ENCODE measurements around the gene CDKAL1. TPM values are rescaled to one million over a fixed set of nuclear protein-coding genes. Genes with fewer than 3 reads are reported as not detected.
A peak's percentile ranks its signal among the peaks of the same experiment; 100 is the strongest.

The CDKAL1 gene
- total RNA-seq, 1 experiment from 2014 or later, result 14.5 TPM

DNA sequence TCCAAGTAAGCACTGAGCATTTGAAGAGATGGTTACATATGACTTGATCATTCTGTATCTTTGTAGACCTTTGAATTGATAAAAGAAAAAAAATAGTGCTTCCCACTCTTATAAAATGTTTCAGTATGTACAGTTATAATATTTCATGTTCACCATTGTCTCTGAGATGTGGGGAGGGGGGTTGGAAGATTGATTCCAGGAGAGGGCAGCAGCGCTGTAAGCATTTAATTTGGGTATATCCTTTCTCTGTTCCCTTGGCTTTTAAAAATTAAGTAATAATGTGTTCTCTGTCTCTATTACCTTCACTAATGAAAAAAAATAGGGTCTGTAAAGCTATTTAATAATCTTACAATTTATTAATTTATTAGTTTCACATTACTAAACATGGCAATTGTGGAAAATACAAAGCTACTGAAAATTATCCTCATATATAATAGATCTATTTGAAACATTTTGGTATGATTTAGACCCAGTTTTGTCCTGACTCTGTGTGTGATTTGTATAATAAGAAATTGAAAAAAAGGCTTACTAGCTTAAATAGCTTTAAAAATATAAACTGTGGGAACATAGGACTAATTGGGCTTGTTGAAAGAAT is 341.2 kb downstream of the CDKAL1 start:
- DNase-seq (ENCODE audit: low spot score), result peak; percentile 31

DNA sequence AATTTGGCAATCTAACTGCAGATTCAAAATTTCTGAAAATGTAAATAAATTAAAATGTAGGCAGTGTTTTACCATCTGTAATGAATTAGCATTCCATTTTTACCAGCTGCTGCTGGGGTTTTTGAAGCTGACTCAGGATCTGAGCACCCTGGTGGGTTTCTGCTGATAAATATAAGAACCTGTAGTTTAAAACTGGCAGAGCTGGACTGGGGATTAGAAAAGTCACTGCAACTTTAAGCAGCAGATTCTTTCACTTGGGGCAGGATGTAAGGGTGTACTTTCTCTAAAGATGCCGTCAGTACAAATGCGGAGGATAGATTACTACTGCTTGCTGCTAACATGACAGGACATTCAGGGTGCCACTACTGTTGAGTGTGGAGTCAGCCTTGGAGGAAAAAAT is 341.8 kb downstream of the CDKAL1 start:
- DNase-seq (ENCODE audit: low spot score), result peak; percentile 59

DNA sequence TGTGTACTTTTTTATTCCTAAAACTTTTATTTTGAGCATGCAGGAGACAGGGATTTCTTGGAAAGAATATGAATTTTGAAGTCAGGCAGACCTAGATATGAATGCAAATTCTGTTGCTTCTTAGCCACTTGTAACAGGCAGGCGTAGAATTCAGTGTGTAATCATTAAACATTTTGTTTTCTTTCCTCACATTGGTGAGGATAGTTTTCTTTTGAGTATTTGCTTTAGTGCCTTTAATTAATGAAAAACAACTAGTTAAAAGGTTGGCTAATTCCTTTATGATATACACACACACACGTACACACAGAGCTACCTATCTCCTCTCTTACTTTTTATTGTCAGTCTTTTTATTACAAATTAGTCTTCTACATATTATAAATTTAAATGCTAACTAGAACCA is 342.3 kb downstream of the CDKAL1 start:
- no peak for DNase-seq (ENCODE audit: low spot score)

DNA sequence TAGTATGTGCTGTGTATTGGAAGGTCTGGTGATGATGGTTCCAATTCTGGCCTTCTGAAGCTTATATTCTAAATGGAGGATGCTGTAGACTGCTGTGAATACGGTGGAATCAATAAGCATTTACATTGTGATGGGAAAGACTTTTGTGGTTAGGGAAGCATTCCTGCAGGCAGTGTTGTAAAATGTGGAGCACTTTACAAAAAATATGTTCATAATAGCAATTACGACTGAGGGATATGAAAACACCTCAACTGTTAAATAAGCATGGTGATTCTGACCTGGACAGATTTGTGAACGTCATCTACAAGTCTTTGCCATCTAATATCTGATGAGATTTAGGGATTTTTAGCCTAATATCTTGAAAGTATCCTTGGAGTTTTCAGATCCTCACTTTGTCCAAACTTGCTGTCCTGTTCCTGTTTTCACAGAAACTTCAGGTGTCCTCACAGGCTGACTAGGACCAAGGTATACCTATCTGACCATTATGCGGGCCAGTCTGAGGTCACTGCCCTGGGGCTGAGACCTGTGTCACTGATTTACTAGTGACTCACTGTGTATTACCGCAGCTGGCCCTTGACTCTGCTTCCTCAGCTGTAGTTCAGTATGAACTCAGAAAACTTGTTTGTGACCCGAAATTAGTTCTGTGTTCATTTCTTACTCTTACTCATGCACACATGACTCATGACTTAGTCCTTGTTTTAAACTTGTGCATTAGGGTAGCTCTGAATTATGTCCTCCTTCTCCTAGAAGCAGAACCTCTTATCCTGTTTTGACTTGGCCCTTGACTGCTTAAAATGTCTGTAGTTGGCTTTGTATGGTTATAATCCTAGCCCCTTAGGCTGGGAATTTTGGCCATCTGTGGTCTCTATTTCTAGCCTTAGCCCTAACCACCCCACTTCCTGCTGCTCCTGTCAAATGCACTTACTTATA is 343.0 kb downstream of the CDKAL1 start:
- DNase-seq (ENCODE audit: low spot score), result peak; percentile 87

DNA sequence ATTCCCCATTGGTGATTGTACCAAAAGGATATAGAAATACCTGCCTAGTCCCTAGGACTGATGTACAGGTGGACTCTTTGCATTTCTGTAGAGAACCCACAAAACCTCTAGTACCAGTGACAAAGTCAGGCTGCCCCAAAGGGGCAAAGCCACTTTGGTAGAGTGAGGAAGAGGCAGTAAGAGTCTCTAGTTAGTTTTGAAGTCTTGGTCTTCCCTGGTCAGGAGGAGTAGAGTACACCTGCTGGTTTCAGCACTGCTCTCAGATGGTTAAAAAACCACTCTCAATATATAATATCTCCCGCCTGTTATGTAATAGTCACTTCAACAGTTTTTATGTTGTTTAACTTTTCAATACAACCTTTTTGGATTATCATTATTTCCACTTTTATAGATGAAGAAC is 344.9 kb downstream of the CDKAL1 start:
- DNase-seq (ENCODE audit: low spot score), result no peak

DNA sequence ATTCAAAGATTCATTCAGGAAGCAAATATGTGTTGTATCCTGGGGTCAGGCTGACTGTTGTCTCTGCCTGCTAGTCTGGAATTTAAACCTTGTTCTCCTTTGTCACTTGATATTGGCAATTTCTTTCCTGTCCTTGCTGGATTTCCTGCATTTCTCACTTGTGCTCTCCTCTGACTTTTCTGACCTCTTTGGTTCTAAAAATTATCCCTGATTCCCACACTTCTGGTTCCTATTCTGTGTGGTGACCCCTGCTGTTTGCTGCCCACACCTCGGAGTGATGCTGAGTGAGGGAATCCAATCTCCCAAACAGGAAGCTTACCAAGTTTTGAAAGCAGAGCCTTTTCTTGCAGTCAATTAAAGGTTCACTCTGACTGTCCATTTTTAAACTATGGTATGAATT is 345.3 kb downstream of the CDKAL1 start:
- DNase-seq (ENCODE audit: low spot score), result peak; percentile 14

DNA sequence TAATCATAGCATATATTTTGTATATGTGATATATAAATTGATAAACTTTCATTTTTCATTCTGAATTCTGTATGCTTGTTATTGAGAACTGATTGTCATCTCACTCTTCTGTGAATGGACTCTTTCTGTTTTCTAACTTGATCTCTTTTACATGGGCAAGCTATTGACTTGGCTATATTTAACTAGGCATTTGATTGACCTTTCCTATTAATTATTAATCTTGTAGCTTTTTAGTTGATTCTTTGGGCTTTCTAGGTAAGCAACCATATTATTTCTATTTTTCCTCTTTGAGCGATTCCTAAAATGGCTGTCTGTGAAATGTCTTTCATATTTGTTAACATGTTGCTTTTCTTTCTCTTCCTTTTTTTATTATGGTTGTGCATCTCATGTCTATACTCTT is 347.1 kb downstream of the CDKAL1 start:
- DNase-seq (ENCODE audit: low spot score), result no peak

DNA sequence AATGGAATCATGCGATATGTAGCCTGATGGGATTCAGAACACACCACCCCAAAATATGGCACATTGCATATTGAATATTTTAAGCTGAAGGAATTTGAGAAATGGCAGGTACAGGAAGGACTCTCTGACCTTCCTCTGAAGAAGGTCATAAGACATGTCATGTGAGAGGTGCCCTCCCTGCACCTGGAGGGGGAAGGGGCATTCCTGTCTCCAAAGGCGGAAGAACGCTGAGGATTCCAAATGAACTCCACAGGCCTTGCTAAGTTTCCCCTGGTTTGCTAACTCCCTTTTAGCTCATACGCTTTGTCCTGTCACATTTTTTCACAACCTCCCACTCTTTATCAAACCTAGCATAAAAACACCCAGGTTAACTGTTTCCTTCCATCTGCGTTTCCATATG is 347.8 kb downstream of the CDKAL1 start:
- DNase-seq (ENCODE audit: low spot score), result no peak

DNA sequence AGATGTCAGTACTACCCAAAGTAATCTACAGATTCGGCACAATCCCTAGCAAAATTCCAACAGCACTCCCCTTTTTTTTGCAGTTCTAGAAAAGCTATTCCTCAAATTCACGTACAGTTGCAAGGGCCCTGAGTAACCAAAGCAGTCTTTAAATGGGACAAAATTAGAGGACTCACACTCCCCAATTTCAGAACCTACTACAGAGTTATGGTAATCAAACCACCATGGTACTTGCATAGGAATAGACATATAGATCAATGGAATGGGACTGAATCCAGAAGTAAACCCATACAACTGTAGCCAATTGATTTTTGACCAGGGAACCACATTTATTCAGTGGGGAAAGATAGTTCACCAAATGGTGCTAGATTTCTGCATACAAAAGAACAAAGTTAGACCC is 350.8 kb downstream of the CDKAL1 start:
- no peak for DNase-seq (ENCODE audit: low spot score)

DNA sequence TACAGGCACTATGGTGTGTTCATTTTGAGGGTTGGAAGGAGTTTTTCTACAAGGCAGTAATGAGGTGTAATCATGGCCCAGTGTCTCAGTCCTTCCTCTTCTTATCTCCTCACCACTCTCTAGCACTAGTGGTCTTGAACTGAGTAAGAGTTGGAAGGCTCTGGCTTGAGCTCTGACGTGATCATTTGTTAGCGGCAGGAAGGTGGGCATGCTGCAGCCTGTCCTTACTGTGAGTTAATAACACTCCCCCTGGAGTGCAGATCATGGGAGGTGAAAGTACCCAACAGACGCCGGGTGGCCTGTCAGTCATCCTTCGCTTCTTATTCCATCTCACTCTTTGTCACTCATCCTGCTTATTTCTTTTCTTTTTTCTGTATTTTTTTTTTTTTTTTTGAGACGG is 356.9 kb downstream of the CDKAL1 start:
- no peak for DNase-seq (ENCODE audit: low spot score)

DNA sequence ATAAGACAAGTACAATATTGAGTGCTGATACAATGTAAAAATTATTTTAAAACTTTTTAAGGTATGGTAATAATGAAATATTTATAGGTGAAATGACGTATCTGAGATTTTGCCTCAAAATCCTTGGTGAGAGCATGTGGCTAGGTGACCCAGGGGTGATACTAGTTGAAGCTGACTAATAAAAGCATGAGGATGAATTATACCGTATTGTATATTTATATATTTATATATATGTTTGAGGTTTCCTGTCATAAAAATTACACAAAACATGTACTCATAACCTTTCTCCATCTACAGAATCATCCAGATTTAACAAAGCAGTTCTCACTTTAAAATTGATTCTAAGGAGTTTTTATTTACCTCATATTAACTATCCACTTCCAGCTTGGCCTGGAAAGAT is 358.1 kb downstream of the CDKAL1 start:
- DNase-seq (ENCODE audit: low spot score), result no peak

DNA sequence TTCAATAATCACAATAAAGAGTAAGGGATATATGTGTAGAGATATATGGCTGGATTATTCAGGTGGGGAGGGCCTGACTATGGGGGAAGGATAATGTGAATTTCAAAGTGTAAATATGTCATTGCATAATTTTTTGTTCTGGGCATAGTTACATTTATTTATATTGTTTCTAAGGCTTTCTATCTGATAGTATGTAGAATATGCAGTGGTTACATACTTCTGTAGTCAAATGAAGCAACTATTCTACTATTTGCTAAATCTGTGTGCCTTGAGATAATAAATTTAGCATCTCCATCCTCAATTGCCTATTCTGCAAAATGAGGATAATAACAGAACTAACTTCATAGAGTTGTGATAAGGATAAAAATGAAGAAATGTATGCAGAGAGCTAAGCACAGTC is 359.2 kb downstream of the CDKAL1 start:
- no peak for DNase-seq (ENCODE audit: low spot score)

DNA sequence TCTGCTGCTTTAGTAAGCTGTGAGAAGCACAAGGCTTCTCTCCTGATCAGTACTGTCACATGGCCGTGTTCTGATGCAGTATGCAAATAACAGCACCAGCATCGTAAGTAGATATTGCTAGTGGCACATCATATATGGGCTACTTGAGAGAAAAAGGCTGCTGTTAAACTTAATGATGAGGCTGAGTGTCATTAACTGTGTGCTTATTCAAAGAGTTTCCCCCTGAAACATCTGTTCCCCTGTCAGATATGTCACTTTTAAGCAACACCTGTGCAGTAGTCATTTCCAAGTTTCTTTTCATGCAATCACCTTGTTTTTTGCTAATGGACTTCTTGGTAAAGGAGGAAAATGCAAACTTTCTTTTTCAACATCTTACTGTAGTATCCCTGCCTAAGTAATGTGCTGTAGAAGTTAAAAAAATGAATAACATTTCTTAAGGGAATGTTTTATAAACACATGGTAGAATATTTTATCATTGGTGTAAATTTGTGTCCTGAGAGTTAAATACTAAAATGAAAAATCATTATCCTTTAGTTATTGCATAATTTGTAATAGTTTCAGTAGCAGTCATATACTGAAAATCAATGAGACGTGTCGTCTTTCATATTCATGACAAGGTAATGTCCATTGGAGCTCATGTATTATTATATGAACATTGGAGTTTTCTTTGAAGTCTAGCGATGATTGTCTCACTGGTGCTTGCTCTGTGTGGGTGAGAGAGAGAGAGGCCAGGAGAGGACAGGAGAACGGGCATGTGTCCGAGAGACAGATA is 366.3 kb downstream of the CDKAL1 start:
- DNase-seq (ENCODE audit: low spot score), result no peak

DNA sequence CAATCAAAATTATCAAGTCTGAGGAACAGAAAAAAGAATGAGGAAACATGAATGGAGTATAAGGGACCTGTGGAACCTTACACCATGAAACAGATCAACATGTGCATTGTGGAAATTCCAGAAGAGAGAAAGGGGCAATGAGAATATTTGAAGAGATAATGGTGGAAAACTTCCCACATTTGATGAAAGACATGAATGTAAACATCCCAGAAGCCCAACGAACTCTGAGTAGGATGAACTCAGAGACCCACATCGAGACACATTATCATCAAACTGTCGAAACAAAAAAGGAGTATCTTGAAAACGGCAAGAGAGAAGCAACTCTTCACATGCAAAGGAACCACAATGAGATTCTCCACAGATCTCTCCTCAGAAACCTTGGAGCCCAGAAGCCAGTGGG is 371.1 kb downstream of the CDKAL1 start:
- no peak for DNase-seq (ENCODE audit: low spot score)

DNA sequence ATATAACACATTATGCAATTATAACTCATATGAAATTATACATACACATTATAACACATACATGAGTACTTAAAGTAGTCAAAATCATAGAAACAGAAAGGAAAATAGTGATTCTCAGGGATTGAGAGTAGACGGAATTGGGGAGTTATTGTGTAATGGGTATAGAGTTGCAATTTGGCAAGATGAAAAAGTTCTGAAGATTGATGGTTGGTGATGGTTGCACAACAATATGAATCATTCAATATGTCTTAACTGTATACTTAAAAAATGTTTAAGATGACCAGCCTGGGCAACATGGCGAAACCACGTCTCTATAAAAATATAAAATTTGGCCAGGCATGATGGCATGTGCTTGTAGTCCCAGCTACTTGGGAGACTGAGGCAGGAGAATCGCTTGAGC is 372.7 kb downstream of the CDKAL1 start:
- DNase-seq (ENCODE audit: low spot score), result peak; percentile 18

DNA sequence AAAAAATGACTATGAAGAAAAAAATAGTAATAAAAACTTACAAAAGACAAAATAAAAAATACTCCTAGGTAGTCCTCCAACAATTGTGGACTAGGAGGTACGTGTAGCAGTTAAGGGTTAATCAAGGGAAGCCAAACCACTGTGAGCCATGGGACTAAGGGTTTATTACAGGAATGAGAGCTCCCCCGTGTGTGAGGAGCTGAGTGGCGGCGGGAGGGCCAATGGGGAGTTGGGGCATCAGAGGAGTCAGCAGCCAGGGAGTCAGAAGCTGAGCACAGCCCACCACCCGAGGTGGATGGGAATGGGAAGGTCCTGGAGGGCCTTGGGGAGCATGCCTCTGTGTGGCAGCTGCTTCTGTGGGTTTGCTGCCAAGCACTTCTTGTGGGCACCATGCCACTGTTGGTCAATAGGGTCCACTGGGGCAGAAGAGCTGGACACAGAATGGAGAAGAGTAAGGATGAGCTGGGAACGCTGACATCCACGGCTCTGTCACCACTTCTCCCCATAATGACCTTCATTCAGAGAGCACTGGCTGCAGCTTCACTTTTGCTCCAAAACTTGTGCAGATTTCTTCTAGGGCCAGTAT is 373.3 kb downstream of the CDKAL1 start:
- no peak for DNase-seq (ENCODE audit: low spot score)

DNA sequence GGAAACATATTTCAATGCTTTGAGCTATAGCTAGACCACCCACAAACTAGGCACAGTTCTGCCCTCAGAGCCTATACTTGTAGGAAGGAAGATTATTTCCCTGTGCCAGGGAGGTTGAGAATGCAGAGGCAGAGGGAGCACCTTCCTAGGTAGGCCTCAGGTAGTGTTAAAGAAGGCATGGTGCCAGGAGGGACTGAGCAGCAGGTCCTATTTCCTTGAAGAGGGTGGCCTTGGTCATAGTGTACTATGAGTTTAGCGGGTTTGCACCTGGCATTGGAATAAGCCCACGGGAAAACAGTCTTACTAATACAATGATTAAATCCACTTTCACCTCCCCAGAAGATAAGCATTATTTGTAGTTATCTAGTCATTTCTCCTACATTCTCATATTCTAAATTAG is 375.4 kb downstream of the CDKAL1 start:
- DNase-seq (ENCODE audit: low spot score), result no peak

DNA sequence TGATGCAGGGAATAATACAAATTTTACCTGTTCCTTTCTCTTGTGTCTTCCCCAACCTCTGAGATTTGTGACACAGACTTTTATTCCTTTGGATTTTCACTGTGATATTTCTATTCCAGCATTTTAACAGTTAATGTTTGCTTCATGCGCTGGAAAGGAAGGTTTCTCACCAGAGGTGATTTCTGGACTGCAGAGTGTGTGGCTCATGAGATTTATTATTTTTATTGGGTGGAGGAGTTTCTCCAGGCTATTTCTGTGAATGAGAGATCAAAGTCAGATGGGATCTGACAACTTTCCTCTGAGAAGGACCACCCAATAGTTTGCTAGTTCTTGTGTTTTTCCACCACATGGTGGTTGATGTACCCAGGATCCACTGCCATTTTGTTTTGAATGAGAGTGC is 377.5 kb downstream of the CDKAL1 start:
- DNase-seq (ENCODE audit: low spot score), result no peak

DNA sequence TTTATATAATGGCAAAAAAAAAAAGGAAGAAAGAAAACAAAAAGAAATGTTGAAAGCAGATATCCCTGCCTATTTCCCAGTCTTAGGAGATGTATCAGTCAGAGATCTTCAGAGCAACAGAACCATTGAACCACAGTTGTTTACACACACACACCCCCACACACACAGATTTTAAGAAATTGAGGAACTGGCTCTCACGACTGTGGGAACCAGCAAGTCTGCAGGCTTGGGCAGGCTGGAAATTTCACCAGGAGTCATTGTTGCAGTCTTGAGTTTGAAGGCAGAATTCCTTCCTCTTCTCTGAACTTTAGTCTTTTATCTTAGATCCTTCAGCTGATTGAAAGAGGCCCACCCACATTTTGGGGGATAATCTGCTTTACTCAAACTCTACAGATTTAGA is 380.9 kb downstream of the CDKAL1 start:
- DNase-seq (ENCODE audit: low spot score), result no peak

DNA sequence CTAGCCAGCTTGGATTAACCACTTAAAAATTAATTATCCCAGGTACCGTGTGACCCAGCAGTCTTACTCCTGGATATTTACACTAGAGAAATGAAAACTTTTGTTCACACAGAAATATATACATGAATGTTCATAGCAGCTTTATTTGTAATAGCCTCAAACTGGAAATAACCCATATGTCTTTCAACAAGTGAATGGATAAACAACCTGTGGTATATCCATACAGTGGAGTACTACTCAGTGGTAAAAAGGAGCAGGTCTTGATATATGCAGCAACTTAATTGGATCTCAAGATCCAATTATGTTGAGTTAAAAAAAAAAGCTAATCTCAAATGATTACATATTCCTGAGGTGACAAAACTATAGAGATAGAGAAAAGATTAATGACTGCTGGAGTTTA is 381.4 kb downstream of the CDKAL1 start:
- DNase-seq (ENCODE audit: low spot score), result no peak

DNA sequence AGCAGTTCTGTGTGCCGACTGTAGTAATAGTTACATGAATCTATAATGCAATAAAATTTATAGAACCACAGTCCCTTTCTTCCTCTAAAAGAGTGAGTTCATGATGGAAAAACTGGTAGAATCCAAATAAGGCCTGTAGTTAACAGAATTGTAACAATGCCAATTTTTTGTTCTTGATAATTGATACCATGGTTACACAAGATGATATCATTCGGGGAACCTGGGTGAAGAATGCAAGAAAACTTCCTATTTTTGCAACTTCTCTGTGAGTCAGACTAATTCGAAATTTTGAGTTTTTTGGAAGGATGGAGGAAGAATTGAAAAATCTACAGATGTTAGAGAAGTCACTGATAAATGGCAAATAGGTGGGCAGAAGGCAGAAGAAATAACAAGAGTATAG is 381.8 kb downstream of the CDKAL1 start:
- DNase-seq (ENCODE audit: low spot score), result no peak

DNA sequence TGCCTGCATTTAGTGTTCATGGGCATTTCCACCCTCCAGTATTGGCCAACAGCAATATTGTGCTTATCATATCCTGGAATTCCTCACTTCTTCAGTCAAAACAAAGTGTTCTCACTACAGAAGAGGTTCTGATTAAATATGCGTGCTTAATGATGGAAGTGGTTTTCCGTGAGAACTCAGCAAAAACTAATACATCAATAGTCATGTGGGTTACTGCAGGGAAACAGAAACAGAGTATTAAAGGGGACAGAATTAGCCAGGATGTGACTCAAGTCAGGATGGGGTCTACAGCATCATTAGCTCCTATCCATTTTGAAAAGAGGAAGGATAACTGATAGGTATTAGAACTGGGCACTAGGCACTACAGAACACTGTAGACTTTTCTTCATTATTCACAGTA is 384.6 kb downstream of the CDKAL1 start:
- no peak for DNase-seq (ENCODE audit: low spot score)
